Measurements from ENCODE around the gene GLIPR1.
A peak's percentile ranks its signal among the peaks of the same experiment; 100 is the strongest.
"Not testable (repeated sequence)": the region's sequence is repeated elsewhere in the genome, so short reads cannot be mapped to it uniquely, and the experiment has no call there.

Gene GLIPR1

GRCh38 chr12:75478116-75478794, 2.3 kb upstream of the GLIPR1 start:
- Histone ChIP-seq H3K9ac (ENCODE audit: low read length) (no peak overlapping the region), H3K4me1 (ENCODE audit: control insufficient read depth, insufficient read depth, low read length) (no peaks in the 10 kb centered on the region), H3K27me3 (ENCODE audit: control insufficient read depth, insufficient read depth, low read length) (no peaks in the 10 kb centered on the region), H3K36me3 (ENCODE audit: control insufficient read depth, insufficient read depth, low read length) (no peaks in the 10 kb centered on the region), H3K4me3 (ENCODE audit: low read length) (no peak overlapping the region), H3K9me3 (ENCODE audit: control insufficient read depth, low read length) (no peaks in the 10 kb centered on the region)

GRCh38 chr12:75479963-75480461, 543 bp upstream of the GLIPR1 start:
- Histone ChIP-seq H3K4me1 (ENCODE audit: control insufficient read depth, insufficient read depth, low read length) (no peaks in the 10 kb centered on the region), H3K36me3 (ENCODE audit: control insufficient read depth, insufficient read depth, low read length) (no peaks in the 10 kb centered on the region), H3K4me3 (ENCODE audit: low read length) (no peak overlapping the region), H3K9ac (ENCODE audit: low read length) (peak overlapping the region; percentile 69), H3K9me3 (ENCODE audit: control insufficient read depth, low read length) (no peaks in the 10 kb centered on the region), H3K27me3 (ENCODE audit: control insufficient read depth, insufficient read depth, low read length) (no peaks in the 10 kb centered on the region)

GRCh38 chr12:75481013-75481705, 604 bp downstream of the GLIPR1 start:
- Histone ChIP-seq H3K36me3 (ENCODE audit: control insufficient read depth, insufficient read depth, low read length) (no peaks in the 10 kb centered on the region), H3K4me3 (ENCODE audit: low read length) (peak overlapping the region; percentile 42), H3K9me3 (ENCODE audit: control insufficient read depth, low read length) (no peaks in the 10 kb centered on the region), H3K9ac (ENCODE audit: low read length) (peak overlapping the region; percentile 69), H3K4me1 (ENCODE audit: control insufficient read depth, insufficient read depth, low read length) (no peaks in the 10 kb centered on the region), H3K27me3 (ENCODE audit: control insufficient read depth, insufficient read depth, low read length) (no peaks in the 10 kb centered on the region)

DNA sequence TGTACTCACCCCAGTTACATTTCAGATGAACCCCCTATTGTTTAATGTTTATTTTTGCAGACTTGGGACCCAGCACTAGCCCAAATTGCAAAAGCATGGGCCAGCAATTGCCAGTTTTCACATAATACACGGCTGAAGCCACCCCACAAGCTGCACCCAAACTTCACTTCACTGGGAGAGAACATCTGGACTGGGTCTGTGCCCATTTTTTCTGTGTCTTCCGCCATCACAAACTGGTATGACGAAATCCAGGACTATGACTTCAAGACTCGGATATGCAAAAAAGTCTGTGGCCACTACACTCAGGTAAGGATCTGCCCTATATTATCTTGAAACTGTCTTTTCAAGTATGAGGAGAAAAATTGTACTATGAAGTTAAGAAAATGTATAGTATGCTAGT, 1.2 kb downstream of the GLIPR1 start:
- no peak overlapping the region for H3K9ac ChIP-seq (ENCODE audit: low read length)
- no peaks in the 10 kb centered on the region for H3K27me3 ChIP-seq (ENCODE audit: control insufficient read depth, insufficient read depth, low read length)
- H3K9me3 ChIP-seq (ENCODE audit: control insufficient read depth, low read length): no peaks in the 10 kb centered on the region
- no peaks in the 10 kb centered on the region for H3K4me1 ChIP-seq (ENCODE audit: control insufficient read depth, insufficient read depth, low read length)
- no peaks in the 10 kb centered on the region for H3K36me3 ChIP-seq (ENCODE audit: control insufficient read depth, insufficient read depth, low read length)
- no peak overlapping the region for H3K4me3 ChIP-seq (ENCODE audit: low read length)

- H3K9ac ChIP-seq (ENCODE audit: low read length): no peak overlapping the region
- H3K36me3 ChIP-seq (ENCODE audit: control insufficient read depth, insufficient read depth, low read length): no peaks in the 10 kb centered on the region
- H3K9me3 ChIP-seq (ENCODE audit: control insufficient read depth, low read length): no peaks in the 10 kb centered on the region
- H3K4me3 ChIP-seq (ENCODE audit: low read length): no peak overlapping the region
- H3K27me3 ChIP-seq (ENCODE audit: control insufficient read depth, insufficient read depth, low read length): no peaks in the 10 kb centered on the region
- H3K4me1 ChIP-seq (ENCODE audit: control insufficient read depth, insufficient read depth, low read length): no peaks in the 10 kb centered on the region
Observed at GRCh38 chr12:75482646-75483045, 2.1 kb downstream of the GLIPR1 start.

DNA sequence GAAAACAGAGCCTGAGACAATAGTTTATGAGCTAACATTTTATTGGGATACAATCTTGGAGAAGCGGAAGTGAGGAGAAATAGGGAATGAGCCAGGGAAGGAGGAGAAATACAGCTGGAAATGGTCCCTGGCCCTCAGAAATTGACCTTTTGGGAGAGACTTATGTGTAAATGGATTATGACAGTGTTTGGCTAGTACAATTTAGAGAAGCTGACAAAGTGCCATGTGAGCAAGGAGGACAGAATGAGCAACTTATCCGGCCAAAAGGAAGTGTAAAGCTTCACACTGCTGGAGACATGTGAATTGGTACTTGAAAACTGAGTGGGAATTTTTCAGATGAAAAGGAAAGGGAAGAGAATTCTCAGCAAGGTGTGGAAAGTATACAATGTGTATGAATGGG, 2.9 kb downstream of the GLIPR1 start:
- Histone ChIP-seq H3K9ac (ENCODE audit: low read length) (no peak overlapping the region), H3K4me3 (ENCODE audit: low read length) (no peak overlapping the region), H3K36me3 (ENCODE audit: control insufficient read depth, insufficient read depth, low read length) (no peaks in the 10 kb centered on the region), H3K9me3 (ENCODE audit: control insufficient read depth, low read length) (no peaks in the 10 kb centered on the region), H3K27me3 (ENCODE audit: control insufficient read depth, insufficient read depth, low read length) (no peaks in the 10 kb centered on the region), H3K4me1 (ENCODE audit: control insufficient read depth, insufficient read depth, low read length) (no peaks in the 10 kb centered on the region)

- not testable (repeated sequence) for H3K9ac ChIP-seq (ENCODE audit: low read length); H3K4me3 ChIP-seq (ENCODE audit: low read length); H3K36me3 ChIP-seq (ENCODE audit: control insufficient read depth, insufficient read depth, low read length); H3K27me3 ChIP-seq (ENCODE audit: control insufficient read depth, insufficient read depth, low read length); H3K9me3 ChIP-seq (ENCODE audit: control insufficient read depth, low read length); H3K4me1 ChIP-seq (ENCODE audit: control insufficient read depth, insufficient read depth, low read length)
Observed at GRCh38 chr12:75484450-75484849, 3.9 kb downstream of the GLIPR1 start.

DNA sequence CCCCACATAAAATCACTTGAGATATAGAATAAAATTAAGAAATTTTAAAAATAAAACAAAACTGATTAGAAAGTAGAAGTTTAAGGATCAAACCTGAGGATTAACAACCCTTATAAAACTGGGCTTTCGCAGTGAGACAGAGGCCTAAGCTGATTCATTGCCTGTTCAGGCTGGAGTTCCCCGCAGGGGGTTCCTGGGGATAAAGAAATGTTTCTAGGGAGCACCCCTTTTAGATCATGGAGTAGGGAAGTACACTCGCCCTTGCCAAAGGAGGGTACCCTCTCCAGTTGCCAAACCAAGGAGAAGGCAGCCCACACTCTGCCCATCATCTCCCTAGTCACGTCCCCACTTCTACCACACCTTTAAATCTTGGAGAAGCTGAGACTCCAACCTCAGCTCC, 6.8 kb downstream of the GLIPR1 start:
- H3K4me3 ChIP-seq (ENCODE audit: low read length): no peak overlapping the region

GRCh38 chr12:75488553-75488952, 8.0 kb downstream of the GLIPR1 start:
- Histone ChIP-seq H3K4me3 (ENCODE audit: low read length) (no peak overlapping the region), H3K4me1 (ENCODE audit: control insufficient read depth, insufficient read depth, low read length) (no peaks in the 10 kb centered on the region), H3K9me3 (ENCODE audit: control insufficient read depth, low read length) (no peaks in the 10 kb centered on the region), H3K27me3 (ENCODE audit: control insufficient read depth, insufficient read depth, low read length) (no peaks in the 10 kb centered on the region), H3K36me3 (ENCODE audit: control insufficient read depth, insufficient read depth, low read length) (no peaks in the 10 kb centered on the region), H3K9ac (ENCODE audit: low read length) (no peak overlapping the region)

More for the DNA sequence above, 6.8 kb downstream of the GLIPR1 start:
- no peaks in the 10 kb centered on the region for H3K27me3 ChIP-seq (ENCODE audit: control insufficient read depth, insufficient read depth, low read length)
- no peaks in the 10 kb centered on the region for H3K4me1 ChIP-seq (ENCODE audit: control insufficient read depth, insufficient read depth, low read length)
- no peaks in the 10 kb centered on the region for H3K9me3 ChIP-seq (ENCODE audit: control insufficient read depth, low read length)
- H3K36me3 ChIP-seq (ENCODE audit: control insufficient read depth, insufficient read depth, low read length): no peaks in the 10 kb centered on the region
- H3K9ac ChIP-seq (ENCODE audit: low read length): no peak overlapping the region

GRCh38 chr12:75489187-75489586, 8.6 kb downstream of the GLIPR1 start:
- Histone ChIP-seq H3K9ac (ENCODE audit: low read length) (no peak overlapping the region), H3K9me3 (ENCODE audit: control insufficient read depth, low read length) (no peaks in the 10 kb centered on the region), H3K27me3 (ENCODE audit: control insufficient read depth, insufficient read depth, low read length) (no peaks in the 10 kb centered on the region), H3K4me3 (ENCODE audit: low read length) (no peak overlapping the region), H3K4me1 (ENCODE audit: control insufficient read depth, insufficient read depth, low read length) (no peaks in the 10 kb centered on the region), H3K36me3 (ENCODE audit: control insufficient read depth, insufficient read depth, low read length) (no peaks in the 10 kb centered on the region)

- no peaks in the 10 kb centered on the region for H3K36me3 ChIP-seq (ENCODE audit: control insufficient read depth, insufficient read depth, low read length)
Observed at GRCh38 chr12:75489613-75490210, 9.2 kb downstream of the GLIPR1 start.

DNA sequence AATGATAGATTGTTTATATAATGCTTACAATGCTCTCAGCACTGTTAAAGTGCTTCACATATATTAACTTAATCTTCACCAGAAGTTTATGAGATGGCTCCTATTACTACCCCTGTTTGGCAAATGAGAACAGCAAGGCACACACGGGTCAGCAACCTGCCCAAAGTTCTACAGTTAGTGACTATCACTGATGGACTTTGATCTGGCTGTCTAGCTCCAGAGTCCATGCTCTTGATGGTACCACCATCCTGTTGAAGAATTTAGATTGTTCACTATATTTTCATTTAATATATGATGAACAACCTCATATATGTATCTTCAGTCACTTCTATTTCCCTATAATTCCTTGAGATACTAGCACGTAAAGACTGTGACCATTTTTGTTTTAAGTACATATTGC, 10.6 kb downstream of the GLIPR1 start:
- Histone ChIP-seq H3K9ac (ENCODE audit: low read length) (no peak overlapping the region), H3K36me3 (ENCODE audit: control insufficient read depth, insufficient read depth, low read length) (no peaks in the 10 kb centered on the region)

More at GRCh38 chr12:75489613-75490210, 9.2 kb downstream of the GLIPR1 start:
- no peak overlapping the region for H3K4me3 ChIP-seq (ENCODE audit: low read length)
- H3K27me3 ChIP-seq (ENCODE audit: control insufficient read depth, insufficient read depth, low read length): no peaks in the 10 kb centered on the region
- no peaks in the 10 kb centered on the region for H3K4me1 ChIP-seq (ENCODE audit: control insufficient read depth, insufficient read depth, low read length)
- no peak overlapping the region for H3K9ac ChIP-seq (ENCODE audit: low read length)
- H3K9me3 ChIP-seq (ENCODE audit: control insufficient read depth, low read length): no peaks in the 10 kb centered on the region

More for the DNA sequence above, 10.6 kb downstream of the GLIPR1 start:
- Histone ChIP-seq H3K4me3 (ENCODE audit: low read length) (no peak overlapping the region), H3K4me1 (ENCODE audit: control insufficient read depth, insufficient read depth, low read length) (no peaks in the 10 kb centered on the region), H3K27me3 (ENCODE audit: control insufficient read depth, insufficient read depth, low read length) (no peaks in the 10 kb centered on the region), H3K9me3 (ENCODE audit: control insufficient read depth, low read length) (no peaks in the 10 kb centered on the region)

Data from mucosa of stomach (tissue), 1 donor.